OCI-LY7 (cell line): ENCODE results near the gene SHROOM3.

Experiments used
- EZH2phosphoT487 ChIP-seq: fragments of 200-600 bp; sonication (generic); IDR thresholded peaks from 2 replicates; pipeline ENCODE4 v1.6.1; 2018; ENCODE audit warnings: low read depth, borderline replicate concordance, mild to moderate bottlenecking, mixed run types, antibody characterized with exemption, low read length, moderate library complexity, mixed read lengths
- TF ChIP-seq, protein P1 (sequence below): fragments of 200-600 bp; sonication (generic); conservative IDR thresholded peaks from 2 replicates; pipeline ENCODE4 v1.5.1; 2014; ENCODE audit warnings: mild to moderate bottlenecking, antibody characterized with exemption, low read length, moderate library complexity, mixed read lengths

DNA sequence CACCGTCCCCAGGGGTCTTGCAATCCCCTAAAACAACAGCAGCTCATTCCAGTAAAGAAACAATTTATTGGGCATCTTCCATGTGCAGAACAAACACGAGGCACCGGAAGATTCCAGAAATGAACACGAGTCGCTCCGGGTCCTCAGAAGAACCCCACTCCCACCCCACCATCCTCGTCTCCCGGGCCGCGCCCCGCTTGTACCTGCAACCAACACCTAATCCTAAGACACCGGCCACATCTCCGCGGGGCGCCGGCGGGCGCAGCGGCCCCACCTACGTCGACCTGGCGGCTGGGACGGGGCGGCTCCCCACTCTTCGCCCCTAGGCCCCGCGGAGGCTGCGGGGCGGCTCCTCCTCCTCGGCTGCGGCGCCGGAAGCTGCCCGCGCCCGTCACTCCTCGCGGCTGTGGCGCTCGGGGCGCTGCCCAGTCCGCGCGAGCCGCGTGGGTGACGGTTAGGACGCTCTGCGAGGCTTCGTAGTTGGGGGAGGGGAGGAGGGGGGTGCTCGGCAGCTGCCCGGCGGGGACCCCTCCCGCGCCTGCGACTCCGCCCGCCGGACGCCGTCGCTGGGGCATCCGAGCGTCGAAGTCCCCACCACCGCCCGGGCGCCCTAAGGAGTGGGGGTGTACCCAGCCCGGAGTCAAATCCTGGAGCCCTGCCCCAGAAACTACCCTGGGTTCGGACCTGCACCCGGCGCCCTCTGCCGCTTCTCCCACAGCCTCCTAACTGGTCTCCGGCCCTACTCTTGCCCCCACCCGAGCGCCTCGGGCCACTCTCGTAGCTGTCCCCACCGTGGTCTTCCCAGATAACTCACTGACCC is 14.1 kb upstream of the SHROOM3 start, which contains the start of gene CCDC158:
- TF ChIP-seq, protein P1, sequence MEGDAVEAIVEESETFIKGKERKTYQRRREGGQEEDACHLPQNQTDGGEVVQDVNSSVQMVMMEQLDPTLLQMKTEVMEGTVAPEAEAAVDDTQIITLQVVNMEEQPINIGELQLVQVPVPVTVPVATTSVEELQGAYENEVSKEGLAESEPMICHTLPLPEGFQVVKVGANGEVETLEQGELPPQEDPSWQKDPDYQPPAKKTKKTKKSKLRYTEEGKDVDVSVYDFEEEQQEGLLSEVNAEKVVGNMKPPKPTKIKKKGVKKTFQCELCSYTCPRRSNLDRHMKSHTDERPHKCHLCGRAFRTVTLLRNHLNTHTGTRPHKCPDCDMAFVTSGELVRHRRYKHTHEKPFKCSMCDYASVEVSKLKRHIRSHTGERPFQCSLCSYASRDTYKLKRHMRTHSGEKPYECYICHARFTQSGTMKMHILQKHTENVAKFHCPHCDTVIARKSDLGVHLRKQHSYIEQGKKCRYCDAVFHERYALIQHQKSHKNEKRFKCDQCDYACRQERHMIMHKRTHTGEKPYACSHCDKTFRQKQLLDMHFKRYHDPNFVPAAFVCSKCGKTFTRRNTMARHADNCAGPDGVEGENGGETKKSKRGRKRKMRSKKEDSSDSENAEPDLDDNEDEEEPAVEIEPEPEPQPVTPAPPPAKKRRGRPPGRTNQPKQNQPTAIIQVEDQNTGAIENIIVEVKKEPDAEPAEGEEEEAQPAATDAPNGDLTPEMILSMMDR, result no peak
- TF ChIP-seq EZH2phosphoT487, result no peak
